Eye (tissue), 1 donor: ENCODE results near the gene ZNF106.

Source experiments
- DNase-seq: peaks from one replicate; pipeline ENCODE4 v3.0.0-alpha.2; 2015

The ZNF106 gene

GRCh38 chr15:42490671-42491538 is at the start of gene ZNF106:
Gene ZNF106, minus strand, starts transcription at chr15:42491141. Its CDS starts 18,852 bp downstream, at chr15:42472289.
- DNase-seq: peak; percentile 97

GRCh38 chr15:42533246-42533645 is 42.3 kb upstream of the ZNF106 start:
- DNase-seq: no peak

- DNase-seq: no peak
These were observed 38.0 kb upstream of the ZNF106 start for GRCh38 chr15:42528970-42529369.

DNA sequence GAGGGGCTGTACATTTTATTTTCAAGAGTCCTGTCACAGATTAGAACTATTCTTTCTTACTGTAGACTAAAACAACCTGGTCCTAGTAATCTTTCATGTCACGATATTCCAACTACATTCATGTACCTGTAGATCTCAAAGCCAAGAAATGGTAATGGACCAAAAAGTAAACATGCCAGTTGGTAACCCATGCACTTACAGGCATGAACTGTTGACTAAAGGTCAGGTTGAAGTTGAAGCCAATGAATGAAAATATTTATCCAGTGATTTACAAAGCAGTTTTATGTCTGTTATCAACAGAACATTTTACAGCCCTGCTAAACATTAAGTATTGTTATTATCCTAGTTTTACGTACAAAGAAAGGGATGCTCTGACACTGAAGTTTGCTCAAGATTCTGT is 32.4 kb upstream of the ZNF106 start:
- no peak for DNase-seq

GRCh38 chr15:42511007-42511391 is 20.1 kb upstream of the ZNF106 start:
- DNase-seq: no peak

DNA sequence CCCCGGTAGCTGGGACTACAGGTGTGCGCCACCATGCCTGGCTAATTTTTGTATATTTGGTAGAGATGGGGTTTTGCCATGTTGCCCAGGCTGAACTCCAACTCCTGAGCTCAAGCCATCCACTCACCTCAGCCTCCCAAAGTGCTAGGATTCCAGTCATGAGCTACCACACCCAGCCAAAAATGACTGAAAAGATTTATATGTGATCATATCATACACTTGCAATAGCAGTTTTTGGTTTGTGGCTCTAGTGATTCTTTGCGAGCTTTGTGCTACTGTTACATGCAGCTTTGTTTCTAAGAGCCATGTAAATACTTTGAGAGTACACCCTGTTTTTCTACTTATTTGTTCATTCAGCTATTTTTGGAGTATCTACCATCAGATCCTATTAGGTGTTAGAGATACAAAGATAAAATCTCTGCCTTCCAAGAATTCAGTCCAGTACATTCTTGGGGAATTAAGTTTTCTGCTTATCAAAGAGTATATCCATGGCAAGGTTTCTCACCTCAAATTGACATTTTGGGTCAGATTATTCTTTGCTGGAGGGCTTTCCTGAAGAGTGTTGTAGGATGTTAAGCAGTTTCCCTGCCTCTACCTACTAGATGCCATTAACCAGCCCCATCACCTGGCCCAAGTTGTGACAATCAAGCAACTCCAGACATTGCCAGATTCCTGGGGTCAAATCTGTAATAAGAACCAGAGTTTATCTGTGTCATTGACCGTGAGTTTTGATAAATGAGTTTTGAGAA is 19.5 kb upstream of the ZNF106 start:
- no peak for DNase-seq

- DNase-seq: no peak
These were observed 17.3 kb upstream of the ZNF106 start for GRCh38 chr15:42508263-42508690.

GRCh38 chr15:42507514-42507913 is 16.6 kb upstream of the ZNF106 start:
- DNase-seq: no peak

DNA sequence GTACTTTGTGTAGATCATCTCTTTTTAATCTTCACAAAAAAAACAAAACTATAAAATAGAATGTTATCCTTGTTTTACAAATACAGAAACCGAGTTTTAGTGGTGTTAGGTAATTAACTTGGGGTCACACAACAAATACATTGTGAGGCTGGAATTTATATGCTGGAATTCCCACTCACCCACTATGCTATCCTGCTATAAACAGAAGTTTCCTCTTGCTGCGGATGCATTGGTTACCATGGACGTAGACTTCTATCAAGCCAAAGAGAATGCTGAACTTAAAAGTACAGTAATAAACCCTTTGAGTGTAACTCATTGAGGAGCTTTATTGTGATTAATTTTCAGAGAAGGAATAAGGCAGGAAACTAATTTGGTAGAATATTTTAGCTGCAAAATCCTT is 13.7 kb upstream of the ZNF106 start:
- DNase-seq: no peak

DNA sequence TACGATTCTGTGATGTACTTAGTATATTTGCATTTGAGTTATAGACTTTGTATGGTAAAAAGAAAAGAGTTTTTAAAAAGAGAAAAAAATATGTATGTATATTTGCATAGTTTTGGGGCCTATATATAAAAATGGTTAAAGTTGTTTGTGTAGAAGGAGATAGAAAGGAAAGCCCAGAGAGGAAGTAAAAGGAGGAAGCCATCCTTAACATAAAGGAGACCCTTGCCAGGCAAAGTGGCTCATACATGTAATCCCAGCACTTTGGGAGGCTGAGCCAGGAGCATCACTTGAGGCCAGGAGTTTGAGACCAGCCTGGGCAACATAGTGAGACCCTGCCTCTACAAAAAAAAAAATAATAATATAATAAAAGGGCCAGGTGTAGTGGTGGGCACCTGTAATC is 12.9 kb upstream of the ZNF106 start:
- DNase-seq: no peak

DNA sequence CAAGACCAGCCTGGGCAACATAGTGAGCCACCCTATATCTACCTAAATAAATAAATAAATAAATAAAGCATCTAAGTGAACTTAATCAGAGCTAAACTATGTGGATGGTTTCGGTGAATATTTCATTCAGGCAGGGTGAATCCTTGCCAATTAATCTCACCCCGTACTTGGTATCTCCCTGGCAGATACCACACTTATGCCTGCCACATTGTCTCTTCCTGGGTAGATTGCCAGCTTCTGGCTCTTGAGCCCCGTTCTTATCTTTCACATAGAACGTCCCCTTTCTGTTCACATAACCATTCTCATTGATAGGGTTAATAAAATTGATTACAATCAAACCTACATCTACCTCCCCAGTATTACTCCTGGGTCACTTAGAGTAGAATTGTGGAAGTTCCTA is 11.5 kb upstream of the ZNF106 start:
- no peak for DNase-seq

GRCh38 chr15:42499858-42500609 is 9.1 kb upstream of the ZNF106 start:
- no peak for DNase-seq

- no peak for DNase-seq
These were observed 7.5 kb upstream of the ZNF106 start for GRCh38 chr15:42498212-42499068.

- DNase-seq: peak; percentile 95
These were observed 4.6 kb upstream of the ZNF106 start, which contains the start of gene SNAP23 for GRCh38 chr15:42495361-42496212. Gene SNAP23, plus strand, starts transcription at chr15:42495634. Its CDS starts 16,213 bp downstream, at chr15:42511847.

GRCh38 chr15:42494998-42495360 is 4.0 kb upstream of the ZNF106 start:
- DNase-seq: no peak

- DNase-seq: no peak
These were observed 2.7 kb upstream of the ZNF106 start for GRCh38 chr15:42493679-42494078.

- no peak for DNase-seq
These were observed 741 bp upstream of the ZNF106 start for GRCh38 chr15:42491539-42492225.

DNA sequence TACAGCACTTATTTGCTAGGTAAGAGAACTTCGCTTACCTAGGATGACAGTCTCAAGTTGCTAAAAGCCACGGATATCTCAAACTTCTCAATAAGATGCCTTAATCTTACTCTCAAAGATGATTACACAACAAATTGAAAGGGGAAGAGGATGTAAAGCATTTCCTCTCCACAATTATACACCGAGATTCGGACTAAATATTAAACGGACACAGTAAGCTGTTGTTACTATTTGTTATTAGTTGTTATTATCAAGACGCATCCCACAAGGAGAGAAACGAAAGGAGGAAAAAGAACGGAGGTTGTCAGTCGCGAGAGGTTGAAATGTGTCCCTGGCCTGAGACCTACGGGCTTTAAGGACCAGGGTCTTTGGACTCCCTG is 660 bp downstream of the ZNF106 start:
- DNase-seq: no peak

- no peak for DNase-seq
These were observed 7.3 kb downstream of the ZNF106 start for GRCh38 chr15:42483677-42484076.

GRCh38 chr15:42482701-42483100 is 8.2 kb downstream of the ZNF106 start:
- no peak for DNase-seq

DNA sequence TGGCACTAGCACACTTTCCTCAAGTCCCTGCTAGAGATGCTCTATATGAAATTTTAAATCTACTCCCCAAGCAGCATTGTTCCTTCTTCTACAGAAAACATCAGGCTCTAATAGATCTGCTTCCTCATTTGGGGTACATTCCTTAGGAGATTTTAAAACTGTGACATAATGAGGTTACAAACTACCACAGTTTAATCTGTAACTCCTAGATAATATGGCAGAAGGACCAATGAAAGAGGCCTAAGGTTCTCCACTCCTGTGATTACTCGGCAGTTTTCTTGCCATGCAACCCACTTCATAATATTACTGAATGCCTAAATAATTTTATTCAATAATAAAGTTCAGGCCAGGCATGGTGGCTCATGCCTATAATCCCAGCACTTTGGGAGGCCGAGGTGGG is 16.1 kb downstream of the ZNF106 start:
- no peak for DNase-seq
